ENCODE results near the gene PKN1.
"Not testable (repeated sequence)": the region's sequence is repeated elsewhere in the genome, so short reads cannot be mapped to it uniquely, and the experiment has no call there.

The PKN1 gene

DNA sequence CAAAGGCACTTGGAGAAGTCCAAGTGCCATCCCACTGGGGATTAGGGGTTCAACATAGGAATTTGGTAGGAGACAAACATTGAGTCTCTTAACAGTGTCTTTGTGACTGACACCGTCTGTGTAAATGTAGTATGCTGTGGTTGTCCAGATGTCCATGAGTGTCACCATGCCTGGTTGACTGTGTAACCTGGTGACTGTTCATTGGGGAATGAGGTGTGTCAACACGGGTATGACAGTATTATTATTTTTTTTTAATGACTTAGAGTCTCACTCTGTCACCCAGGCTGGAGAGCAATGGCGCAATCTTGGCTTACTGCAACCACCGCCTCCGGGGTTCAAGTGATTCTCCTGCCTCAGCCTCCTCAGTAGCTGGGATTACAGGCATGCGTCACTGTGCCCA is 16.2 kb downstream of the PKN1 start:
- TF ChIP-seq, protein P1, sequence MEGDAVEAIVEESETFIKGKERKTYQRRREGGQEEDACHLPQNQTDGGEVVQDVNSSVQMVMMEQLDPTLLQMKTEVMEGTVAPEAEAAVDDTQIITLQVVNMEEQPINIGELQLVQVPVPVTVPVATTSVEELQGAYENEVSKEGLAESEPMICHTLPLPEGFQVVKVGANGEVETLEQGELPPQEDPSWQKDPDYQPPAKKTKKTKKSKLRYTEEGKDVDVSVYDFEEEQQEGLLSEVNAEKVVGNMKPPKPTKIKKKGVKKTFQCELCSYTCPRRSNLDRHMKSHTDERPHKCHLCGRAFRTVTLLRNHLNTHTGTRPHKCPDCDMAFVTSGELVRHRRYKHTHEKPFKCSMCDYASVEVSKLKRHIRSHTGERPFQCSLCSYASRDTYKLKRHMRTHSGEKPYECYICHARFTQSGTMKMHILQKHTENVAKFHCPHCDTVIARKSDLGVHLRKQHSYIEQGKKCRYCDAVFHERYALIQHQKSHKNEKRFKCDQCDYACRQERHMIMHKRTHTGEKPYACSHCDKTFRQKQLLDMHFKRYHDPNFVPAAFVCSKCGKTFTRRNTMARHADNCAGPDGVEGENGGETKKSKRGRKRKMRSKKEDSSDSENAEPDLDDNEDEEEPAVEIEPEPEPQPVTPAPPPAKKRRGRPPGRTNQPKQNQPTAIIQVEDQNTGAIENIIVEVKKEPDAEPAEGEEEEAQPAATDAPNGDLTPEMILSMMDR (IDR thresholded peaks at IDR 0.05; ENCODE audit: unreplicated experiment in 3 of 3), result no peak
- no peak overlapping the region for H3K4me3 Mint-ChIP-seq
- H3K4me1 Mint-ChIP-seq, result no peaks in the 10 kb centered on the region
- peaks cover 56% of the 10 kb centered on the region for H3K36me3 Mint-ChIP-seq (ENCODE audit: low read depth)
- no peak overlapping the region for H3K27ac Mint-ChIP-seq
- no peaks in the 10 kb centered on the region for H3K9me3 Mint-ChIP-seq
- no peaks in the 10 kb centered on the region for H3K27me3 Mint-ChIP-seq (ENCODE audit: low read depth)

DNA sequence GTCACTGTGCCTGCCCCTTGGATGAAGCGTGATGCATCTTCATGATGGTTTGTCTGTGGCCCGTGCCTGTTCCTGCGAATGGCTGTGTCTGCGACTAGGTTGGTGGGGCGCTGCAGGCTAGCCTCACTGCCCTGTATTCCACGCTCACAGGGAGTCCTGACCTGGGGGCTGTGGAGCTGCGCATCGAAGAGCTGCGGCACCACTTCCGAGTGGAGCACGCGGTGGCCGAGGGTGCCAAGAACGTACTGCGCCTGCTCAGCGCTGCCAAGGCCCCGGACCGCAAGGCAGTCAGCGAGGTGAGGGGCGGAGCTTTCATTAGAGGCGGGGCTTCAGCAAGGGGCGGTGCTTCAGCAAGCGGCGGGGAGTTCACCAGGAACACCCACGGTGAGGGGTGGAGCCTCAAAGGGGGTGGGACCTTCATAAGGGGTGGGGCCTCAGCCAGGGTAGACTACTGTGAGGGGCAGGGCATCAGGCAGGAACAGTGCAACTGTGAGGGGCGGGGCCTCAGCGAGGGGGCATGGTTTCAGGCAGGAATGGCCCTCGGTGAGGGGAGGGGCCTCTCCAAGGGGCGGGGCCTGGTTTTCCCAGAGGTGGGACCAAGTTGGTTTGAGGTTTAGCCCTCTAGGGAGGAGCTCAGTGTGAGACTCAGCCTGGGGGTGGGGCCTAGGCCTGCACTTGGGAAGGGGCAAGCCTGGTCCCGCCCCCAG is 17.2 kb downstream of the PKN1 start:
- Mint-ChIP-seq H3K4me1 (no peaks in the 10 kb centered on the region), H3K27me3 (ENCODE audit: low read depth) (no peaks in the 10 kb centered on the region), H3K9me3 (no peaks in the 10 kb centered on the region), H3K36me3 (ENCODE audit: low read depth) (peaks cover 56% of the 10 kb centered on the region), H3K4me3 (no peak overlapping the region), H3K27ac (no peak overlapping the region)
- TF ChIP-seq, protein P1 (IDR thresholded peaks at IDR 0.05; ENCODE audit: unreplicated experiment in 3 of 3), result no peak

DNA sequence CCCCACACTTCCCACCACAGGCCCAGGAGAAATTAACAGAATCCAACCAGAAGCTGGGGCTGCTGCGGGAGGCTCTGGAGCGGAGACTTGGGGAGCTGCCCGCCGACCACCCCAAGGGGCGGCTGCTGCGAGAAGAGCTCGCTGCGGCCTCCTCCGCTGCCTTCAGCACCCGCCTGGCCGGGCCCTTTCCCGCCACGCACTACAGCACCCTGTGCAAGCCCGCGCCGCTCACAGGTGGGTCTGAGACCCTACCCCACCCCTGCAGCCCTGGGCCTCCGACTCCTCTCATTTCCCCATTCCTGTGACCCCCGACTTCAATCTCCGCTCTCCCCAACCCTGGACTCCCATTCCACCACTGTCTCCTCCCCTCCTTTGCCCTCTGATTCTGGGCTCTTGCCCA is 17.8 kb downstream of the PKN1 start:
- H3K9me3 Mint-ChIP-seq, result no peaks in the 10 kb centered on the region
- TF ChIP-seq, protein P1 (IDR thresholded peaks at IDR 0.05; ENCODE audit: unreplicated experiment in 3 of 3), result no peak
- no peaks in the 10 kb centered on the region for H3K27me3 Mint-ChIP-seq (ENCODE audit: low read depth)
- peaks cover 57% of the 10 kb centered on the region for H3K36me3 Mint-ChIP-seq (ENCODE audit: low read depth)
- no peak overlapping the region for H3K4me3 Mint-ChIP-seq
- no peaks in the 10 kb centered on the region for H3K4me1 Mint-ChIP-seq
- no peak overlapping the region for H3K27ac Mint-ChIP-seq

DNA sequence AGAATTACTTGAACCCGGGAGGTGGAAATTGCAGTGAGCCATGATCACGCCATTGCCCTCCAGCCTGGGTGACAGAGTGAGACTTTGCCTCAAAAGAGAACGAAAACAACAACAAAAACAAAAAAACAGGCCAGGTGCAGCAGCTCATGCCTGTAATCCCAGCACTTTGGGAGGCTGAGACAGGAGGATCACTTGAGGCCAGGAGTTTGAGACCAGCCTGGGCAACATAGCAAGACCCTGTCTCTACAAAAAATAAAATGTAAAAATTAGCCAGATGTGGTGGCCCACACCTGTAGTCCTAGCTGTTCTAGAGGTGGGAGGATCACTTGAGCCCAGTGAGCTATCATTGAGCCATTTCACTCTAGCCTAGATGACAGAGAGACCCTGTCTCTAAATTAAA is 19.2 kb downstream of the PKN1 start:
- H3K27me3 Mint-ChIP-seq (ENCODE audit: low read depth); H3K9me3 Mint-ChIP-seq; H3K27ac Mint-ChIP-seq; H3K4me3 Mint-ChIP-seq; H3K4me1 Mint-ChIP-seq: not testable (repeated sequence)
- H3K36me3 Mint-ChIP-seq (ENCODE audit: low read depth), result peaks cover 49% of the 10 kb centered on the region

DNA sequence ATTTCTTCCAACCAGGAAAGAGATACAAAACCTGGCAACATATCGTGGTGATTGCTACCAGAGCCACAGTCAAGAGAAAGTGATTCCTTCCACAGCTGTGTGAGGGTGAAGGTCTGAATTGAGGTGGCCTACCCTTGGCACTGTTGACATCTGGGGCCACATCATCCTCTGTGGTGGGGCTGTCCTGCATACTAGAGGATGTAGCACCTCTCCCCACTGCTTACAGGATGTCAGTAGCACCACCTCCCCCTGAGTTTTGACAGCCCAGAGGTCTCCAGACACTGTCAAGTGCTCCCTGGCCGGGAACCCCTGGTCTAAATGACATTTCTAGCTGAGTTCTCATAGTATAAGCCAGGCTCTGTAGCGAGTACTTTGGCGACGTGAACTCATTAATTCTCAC is 26.6 kb downstream of the PKN1 start:
- H3K27me3 Mint-ChIP-seq (ENCODE audit: low read depth), result no peaks in the 10 kb centered on the region
- H3K4me3 Mint-ChIP-seq, result no peak overlapping the region
- H3K36me3 Mint-ChIP-seq (ENCODE audit: low read depth), result peaks cover 43% of the 10 kb centered on the region
- no peaks in the 10 kb centered on the region for H3K4me1 Mint-ChIP-seq
- no peak overlapping the region for H3K27ac Mint-ChIP-seq
- no peaks in the 10 kb centered on the region for H3K9me3 Mint-ChIP-seq
- TF ChIP-seq, protein P1 (IDR thresholded peaks at IDR 0.05; ENCODE audit: unreplicated experiment in 3 of 3), result no peak

DNA sequence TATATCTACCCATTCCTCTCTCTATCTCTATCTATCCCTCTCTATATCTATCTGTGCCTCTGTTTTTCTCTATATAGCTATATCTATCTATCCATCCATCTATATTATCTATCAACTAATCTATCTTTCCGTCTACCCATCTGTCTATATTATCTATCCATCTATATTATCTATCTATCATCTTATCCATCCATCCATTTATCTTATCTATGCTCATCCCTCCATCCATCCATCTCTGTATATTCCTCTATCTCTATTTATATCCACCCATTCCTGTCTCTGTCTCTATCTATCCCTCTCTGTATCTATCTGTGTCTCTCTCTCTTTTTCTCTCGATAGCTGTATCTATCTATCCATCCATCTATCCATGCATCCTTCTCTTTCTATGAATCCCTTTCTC is 27.8 kb downstream of the PKN1 start:
- Mint-ChIP-seq H3K27me3 (ENCODE audit: low read depth) (no peaks in the 10 kb centered on the region), H3K4me1 (no peaks in the 10 kb centered on the region), H3K4me3 (no peak overlapping the region)

DNA sequence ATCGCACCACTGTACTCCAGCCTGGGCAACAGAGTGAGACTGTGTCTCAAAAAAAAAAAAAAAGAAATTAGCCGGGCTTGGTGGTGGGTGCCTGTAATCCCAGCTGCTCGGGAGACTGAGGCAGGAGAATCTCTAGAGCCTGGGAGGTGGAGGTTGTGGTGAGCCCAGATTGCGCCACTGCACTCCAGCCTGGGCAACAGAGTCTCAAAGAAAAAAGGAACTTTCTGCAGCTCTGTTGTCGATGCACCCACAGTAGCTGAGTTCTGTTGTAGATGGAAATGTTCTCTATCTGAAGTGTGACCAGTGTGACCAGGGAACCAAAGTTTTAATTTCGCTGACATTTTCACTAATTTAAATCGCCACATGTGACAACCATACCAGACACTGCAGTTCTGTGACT is 29.3 kb downstream of the PKN1 start:
- not testable (repeated sequence) for H3K27ac Mint-ChIP-seq; H3K27me3 Mint-ChIP-seq (ENCODE audit: low read depth); H3K4me3 Mint-ChIP-seq; H3K4me1 Mint-ChIP-seq; H3K9me3 Mint-ChIP-seq
- peaks cover 46% of the 10 kb centered on the region for H3K36me3 Mint-ChIP-seq (ENCODE audit: low read depth)

More for the DNA sequence above, 27.8 kb downstream of the PKN1 start:
- Mint-ChIP-seq H3K27ac (no peak overlapping the region), H3K9me3 (no peaks in the 10 kb centered on the region), H3K36me3 (ENCODE audit: low read depth) (peaks cover 43% of the 10 kb centered on the region)
- TF ChIP-seq, protein P1 (IDR thresholded peaks at IDR 0.05; ENCODE audit: unreplicated experiment in 3 of 3), result no peak

Data from nephron (organoid).